Right lobe of liver (tissue), 6 donors: ENCODE results near the gene OR6N2. TPM values are rescaled to one million over a fixed set of nuclear protein-coding genes. Genes with fewer than 3 reads are reported as not detected.
A peak's percentile ranks its signal among the peaks of the same experiment; 100 is the strongest.

Source experiments
- ATAC-seq, 4 donors: fragments of 200-7000 bp; cut with Tn5 transposase; one replicate each; pipeline ENCODE4 v1.9.1; 2020; ENCODE audit warnings: mild to moderate bottlenecking in 4 of 4, moderate library complexity in 4 of 4
- DNase-seq, 3 donors: peaks; one replicate each; pipeline ENCODE4 v3.0.0-alpha.2; 2020
- H3K27ac ChIP-seq, 3 donors: fragments of 200-600 bp; one replicate each; pipeline ENCODE4 v1.8.0; 2022
- H3K27me3 ChIP-seq, 2 donors: fragments of 200-600 bp; one replicate each; pipeline ENCODE4 v1.8.0; 2022
- H3K36me3 ChIP-seq, 4 donors: fragments of 200-600 bp; sonication (generic) in 1 of 4; one replicate each; pipeline versions ENCODE4 v1.5.1 to v1.8.0; 2017 to 2022; ENCODE audit warnings: control low read depth in 1 of 4
- H3K4me1 ChIP-seq, 4 donors: fragments of 200-600 bp; sonication (generic) in 1 of 4; one replicate each; pipeline versions ENCODE4 v1.5.1 to v1.8.0; 2017 to 2022; ENCODE audit warnings: control low read depth in 1 of 4
- H3K4me3 ChIP-seq, 3 donors: fragments of 200-600 bp; one replicate each; pipeline ENCODE4 v1.8.0; 2022
- H3K9me3 ChIP-seq, 4 donors: fragments of 200-600 bp; sonication (generic) in 1 of 4; one replicate each; pipeline versions ENCODE4 v1.5.1 to v1.8.0; 2017 to 2022; ENCODE audit warnings: control low read depth in 1 of 4
- CTCF ChIP-seq, 4 donors: fragments of 200-600 bp in 3 of 4; fragments of 450-650 bp in 1 of 4; IDR thresholded peaks; one replicate each; pipeline versions ENCODE4 v1.5.1 to v1.8.0; 2016 to 2022; ENCODE audit warnings: antibody characterized with exemption in 4 of 4, mild to moderate bottlenecking in 2 of 4
- POLR2A ChIP-seq: fragments of 450-650 bp; IDR thresholded peaks from one replicate; pipeline ENCODE4 v1.6.1; 2017; ENCODE audit warnings: antibody characterized with exemption, mild to moderate bottlenecking
- WGBS: methylation state at CpG from one replicate; pipeline ENCODE4 v1.1.6; 2018; ENCODE audit warnings: low coverage, low lambda C conversion rate; ENCODE audit not compliant: insufficient coverage; ENCODE audit errors: missing lambda C conversion rate; 5-methylcytosine and 5-hydroxymethylcytosine counted together
- intact Hi-C, 2 donors: fragments of 100-400 bp; cut with DNase I; formaldehyde crosslinking; loops; one replicate each; pipeline versions ENCODE4 v1.11.2 to v1.14.1; 2022
- total RNA-seq, 6 experiments: library from RNA; depleted of rRNA in 2 of 6; stranded (reverse); fragments of >200 nt in 2 of 6; fragmentation: NEBNext Ultra II Directional in 3 of 6; extraction: Animal tissue kit (Norgen Biotek cat#: 25700) in 3 of 6; gene quantifications; one replicate each; pipeline versions ENCODE4 v1.1.0 to v1.2.4, GENCODE V29; 2016 to 2023
- donor health status: DM: no; HTN: yes; CAD: no.
- donor health status: DM: no; HTN: no; CAD: no.
- donor health status: DM: no; HTN: no; CAD: no.
- donor health status: DM: no; HTN: yes; CAD: no.
- donor health status: DM: no; HTN: yes; CAD: no.

Gene OR6N2
- total RNA-seq, 6 experiments from 2014 or later, result not detected

GRCh38 chr1:158735848-158736247 is 45.2 kb downstream of the OR6N2 start:
- Histone ChIP-seq H3K27ac (no peak overlapping the region), H3K27me3 (no peaks in the 10 kb centered on the region), H3K9me3 (no peaks in the 10 kb centered on the region), H3K4me1 (peaks cover 0 to under 1% (median 0%) of the 10 kb centered on the region in 4 donors), H3K4me3 (no peak overlapping the region), H3K36me3 (no peaks in the 10 kb centered on the region)
- TF ChIP-seq CTCF (IDR thresholded peaks at IDR 0.05) (no peak), POLR2A (no peak)
- no peak for DNase-seq
- no peak for ATAC-seq
- intact Hi-C loops, result no loop called here

- H3K27ac ChIP-seq, result no peak overlapping the region
- WGBS, result 30% methylated on average over 2 of the region's 2 CpGs
- H3K9me3 ChIP-seq, result no peaks in the 10 kb centered on the region
- H3K36me3 ChIP-seq, result no peaks in the 10 kb centered on the region
- H3K27me3 ChIP-seq, result no peaks in the 10 kb centered on the region
- intact Hi-C loops, result no loop called here
- no peak overlapping the region for H3K4me3 ChIP-seq
- no peak for TF ChIP-seq CTCF (IDR thresholded peaks at IDR 0.05)
- DNase-seq (no peak), ATAC-seq (no peak)
- peaks cover 0 to 4% (median 0%) of the 10 kb centered on the region in 4 donors for H3K4me1 ChIP-seq
These were observed 48.5 kb downstream of the OR6N2 start for GRCh38 chr1:158732524-158732923.

GRCh38 chr1:158731707-158732106 is 49.3 kb downstream of the OR6N2 start:
- no peaks in the 10 kb centered on the region for H3K9me3 ChIP-seq
- TF ChIP-seq CTCF (IDR thresholded peaks at IDR 0.05), result no peak
- no peak for TF ChIP-seq POLR2A
- WGBS, result 82% methylated on average over 2 of the region's 4 CpGs
- intact Hi-C loops, result no loop called here
- H3K4me1 ChIP-seq, result peaks cover 0 to 4% (median 0%) of the 10 kb centered on the region in 4 donors
- H3K4me3 ChIP-seq, result no peak overlapping the region
- H3K27me3 ChIP-seq, result no peaks in the 10 kb centered on the region
- DNase-seq (no peak), ATAC-seq (no peak)
- H3K27ac ChIP-seq, result no peak overlapping the region
- no peaks in the 10 kb centered on the region for H3K36me3 ChIP-seq

- ATAC-seq (peak; percentile 64 to 90 (median 70)), DNase-seq (no peak)
- TF ChIP-seq CTCF (IDR thresholded peaks at IDR 0.05) (no peak), POLR2A (no peak)
- Histone ChIP-seq H3K27me3 (no peaks in the 10 kb centered on the region), H3K36me3 (no peaks in the 10 kb centered on the region), H3K4me3 (peak overlapping the region in 2 of 3 donors; percentile 12 to 22), H3K9me3 (no peaks in the 10 kb centered on the region), H3K4me1 (peaks cover 0 to 4% (median 0%) of the 10 kb centered on the region in 4 donors), H3K27ac (no peak overlapping the region)
- intact Hi-C loops, result no loop called here
- 34% methylated on average over 4 of the region's 4 CpGs for WGBS
These were observed 50.6 kb downstream of the OR6N2 start for GRCh38 chr1:158730453-158730852.
